ENCODE measurements around the gene SLC7A7. TPM values are rescaled to one million over a fixed set of nuclear protein-coding genes. Genes with fewer than 3 reads are reported as not detected.
"Not testable (repeated sequence)": the region's sequence is repeated elsewhere in the genome, so short reads cannot be mapped to it uniquely, and the experiment has no call there.

The SLC7A7 gene
- total RNA-seq, 1 experiment from 2014 or later: 5.7 TPM

- Histone ChIP-seq H3K36me3 (replicated peaks; ENCODE audit: control insufficient read depth, insufficient read depth, low read length) (no peaks in the 10 kb centered on the region), H3K27me3 (ENCODE audit: control insufficient read depth, insufficient read depth, low read length) (no peaks in the 10 kb centered on the region), H3K4me3 (ENCODE audit: insufficient read depth, low read depth, low read length) (no peak overlapping the region)
- no peak for DNase-seq
Observed at GRCh38 chr14:22748206-22748605, 67.0 kb downstream of the SLC7A7 start.

- no peak for DNase-seq
- Histone ChIP-seq H3K36me3 (replicated peaks; ENCODE audit: control insufficient read depth, insufficient read depth, low read length) (no peaks in the 10 kb centered on the region), H3K27me3 (ENCODE audit: control insufficient read depth, insufficient read depth, low read length) (no peaks in the 10 kb centered on the region), H3K4me3 (ENCODE audit: insufficient read depth, low read depth, low read length) (no peak overlapping the region)
Observed at GRCh38 chr14:22747769-22748168, 67.5 kb downstream of the SLC7A7 start.

- Histone ChIP-seq H3K27me3 (ENCODE audit: control insufficient read depth, insufficient read depth, low read length) (no peaks in the 10 kb centered on the region), H3K36me3 (replicated peaks; ENCODE audit: control insufficient read depth, insufficient read depth, low read length) (no peaks in the 10 kb centered on the region), H3K4me3 (ENCODE audit: insufficient read depth, low read depth, low read length) (no peak overlapping the region)
- no peak for DNase-seq
Observed at GRCh38 chr14:22740020-22740419, 75.2 kb downstream of the SLC7A7 start.

GRCh38 chr14:22739423-22739822, 75.8 kb downstream of the SLC7A7 start:
- Histone ChIP-seq H3K4me3 (ENCODE audit: insufficient read depth, low read depth, low read length) (no peak overlapping the region), H3K27me3 (ENCODE audit: control insufficient read depth, insufficient read depth, low read length) (no peaks in the 10 kb centered on the region), H3K36me3 (replicated peaks; ENCODE audit: control insufficient read depth, insufficient read depth, low read length) (no peaks in the 10 kb centered on the region)
- DNase-seq: no peak

- Histone ChIP-seq H3K36me3 (replicated peaks; ENCODE audit: control insufficient read depth, insufficient read depth, low read length) (no peaks in the 10 kb centered on the region), H3K27me3 (ENCODE audit: control insufficient read depth, insufficient read depth, low read length) (no peaks in the 10 kb centered on the region), H3K4me3 (ENCODE audit: insufficient read depth, low read depth, low read length) (no peak overlapping the region)
- DNase-seq: no peak
Observed at GRCh38 chr14:22737052-22737451, 78.2 kb downstream of the SLC7A7 start.

GRCh38 chr14:22736384-22736783, 78.9 kb downstream of the SLC7A7 start:
- not testable (repeated sequence) for DNase-seq; H3K4me3 ChIP-seq (ENCODE audit: insufficient read depth, low read depth, low read length); H3K27me3 ChIP-seq (ENCODE audit: control insufficient read depth, insufficient read depth, low read length)

GRCh38 chr14:22735096-22735495, 80.1 kb downstream of the SLC7A7 start:
- no peak overlapping the region for H3K4me3 ChIP-seq (ENCODE audit: insufficient read depth, low read depth, low read length)
- DNase-seq: no peak
- H3K27me3 ChIP-seq (ENCODE audit: control insufficient read depth, insufficient read depth, low read length): no peaks in the 10 kb centered on the region
- no peaks in the 10 kb centered on the region for H3K36me3 ChIP-seq (replicated peaks; ENCODE audit: control insufficient read depth, insufficient read depth, low read length)

More at GRCh38 chr14:22736384-22736783, 78.9 kb downstream of the SLC7A7 start:
- H3K36me3 ChIP-seq (replicated peaks; ENCODE audit: control insufficient read depth, insufficient read depth, low read length): not testable (repeated sequence)

- no peaks in the 10 kb centered on the region for H3K27me3 ChIP-seq (ENCODE audit: control insufficient read depth, insufficient read depth, low read length)
- H3K36me3 ChIP-seq (replicated peaks; ENCODE audit: control insufficient read depth, insufficient read depth, low read length): no peaks in the 10 kb centered on the region
- DNase-seq: no peak
- H3K4me3 ChIP-seq (ENCODE audit: insufficient read depth, low read depth, low read length): no peak overlapping the region
Observed at GRCh38 chr14:22733829-22734228, 81.4 kb downstream of the SLC7A7 start.

- H3K4me3 ChIP-seq (ENCODE audit: insufficient read depth, low read depth, low read length); H3K36me3 ChIP-seq (replicated peaks; ENCODE audit: control insufficient read depth, insufficient read depth, low read length); H3K27me3 ChIP-seq (ENCODE audit: control insufficient read depth, insufficient read depth, low read length); DNase-seq: not testable (repeated sequence)
Observed at GRCh38 chr14:22732062-22732461, 83.2 kb downstream of the SLC7A7 start.

GRCh38 chr14:22726012-22726411, 89.2 kb downstream of the SLC7A7 start:
- Histone ChIP-seq H3K36me3 (replicated peaks; ENCODE audit: control insufficient read depth, insufficient read depth, low read length) (no peaks in the 10 kb centered on the region), H3K27me3 (ENCODE audit: control insufficient read depth, insufficient read depth, low read length) (no peaks in the 10 kb centered on the region), H3K4me3 (ENCODE audit: insufficient read depth, low read depth, low read length) (no peak overlapping the region)
- DNase-seq: no peak

GRCh38 chr14:22725374-22725773, 89.9 kb downstream of the SLC7A7 start:
- H3K27me3 ChIP-seq (ENCODE audit: control insufficient read depth, insufficient read depth, low read length): not testable (repeated sequence)

GRCh38 chr14:22724847-22725246, 90.4 kb downstream of the SLC7A7 start:
- not testable (repeated sequence) for DNase-seq; H3K27me3 ChIP-seq (ENCODE audit: control insufficient read depth, insufficient read depth, low read length); H3K36me3 ChIP-seq (replicated peaks; ENCODE audit: control insufficient read depth, insufficient read depth, low read length); H3K4me3 ChIP-seq (ENCODE audit: insufficient read depth, low read depth, low read length)

More at GRCh38 chr14:22725374-22725773, 89.9 kb downstream of the SLC7A7 start:
- not testable (repeated sequence) for DNase-seq; H3K4me3 ChIP-seq (ENCODE audit: insufficient read depth, low read depth, low read length); H3K36me3 ChIP-seq (replicated peaks; ENCODE audit: control insufficient read depth, insufficient read depth, low read length)

GRCh38 chr14:22723815-22724214, 91.4 kb downstream of the SLC7A7 start:
- no peak for DNase-seq
- no peaks in the 10 kb centered on the region for H3K27me3 ChIP-seq (ENCODE audit: control insufficient read depth, insufficient read depth, low read length)
- no peak overlapping the region for H3K4me3 ChIP-seq (ENCODE audit: insufficient read depth, low read depth, low read length)
- no peaks in the 10 kb centered on the region for H3K36me3 ChIP-seq (replicated peaks; ENCODE audit: control insufficient read depth, insufficient read depth, low read length)

Measured in H7 (cell line).